ENCODE data around the gene CIZ1.

- TF ChIP-seq, protein P1, sequence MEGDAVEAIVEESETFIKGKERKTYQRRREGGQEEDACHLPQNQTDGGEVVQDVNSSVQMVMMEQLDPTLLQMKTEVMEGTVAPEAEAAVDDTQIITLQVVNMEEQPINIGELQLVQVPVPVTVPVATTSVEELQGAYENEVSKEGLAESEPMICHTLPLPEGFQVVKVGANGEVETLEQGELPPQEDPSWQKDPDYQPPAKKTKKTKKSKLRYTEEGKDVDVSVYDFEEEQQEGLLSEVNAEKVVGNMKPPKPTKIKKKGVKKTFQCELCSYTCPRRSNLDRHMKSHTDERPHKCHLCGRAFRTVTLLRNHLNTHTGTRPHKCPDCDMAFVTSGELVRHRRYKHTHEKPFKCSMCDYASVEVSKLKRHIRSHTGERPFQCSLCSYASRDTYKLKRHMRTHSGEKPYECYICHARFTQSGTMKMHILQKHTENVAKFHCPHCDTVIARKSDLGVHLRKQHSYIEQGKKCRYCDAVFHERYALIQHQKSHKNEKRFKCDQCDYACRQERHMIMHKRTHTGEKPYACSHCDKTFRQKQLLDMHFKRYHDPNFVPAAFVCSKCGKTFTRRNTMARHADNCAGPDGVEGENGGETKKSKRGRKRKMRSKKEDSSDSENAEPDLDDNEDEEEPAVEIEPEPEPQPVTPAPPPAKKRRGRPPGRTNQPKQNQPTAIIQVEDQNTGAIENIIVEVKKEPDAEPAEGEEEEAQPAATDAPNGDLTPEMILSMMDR (IDR thresholded peaks at IDR 0.05): no peak
- TF ChIP-seq POLR2A (IDR thresholded peaks at IDR 0.05): no peak
These were observed 11.3 kb upstream of the CIZ1 start for GRCh38 chr9:128202648-128203023.
